ENCODE results near the gene PARG. TPM values are rescaled to one million over a fixed set of nuclear protein-coding genes. Genes with fewer than 3 reads are reported as not detected.
A peak's percentile ranks its signal among the peaks of the same experiment; 100 is the strongest.

PARG gene
- total RNA-seq, 1 donor from 2014 or later = 25.1 TPM

- Histone ChIP-seq H3K9me3 (replicated peaks) (no peaks in the 10 kb centered on the region), H3K27ac (replicated peaks) (no peak overlapping the region), H3K4me3 (no peak overlapping the region), H3K4me1 (no peaks in the 10 kb centered on the region), H3K27me3 (ENCODE audit: low read depth) (no peaks in the 10 kb centered on the region), H3K36me3 (peaks cover 52% of the 10 kb centered on the region)
- no peak for TF ChIP-seq CTCF (IDR thresholded peaks at IDR 0.05; ENCODE audit: borderline replicate concordance)
- no peak for DNase-seq
- intact Hi-C loops (cut with micrococcal nuclease) = no loop called here
These were observed 108.7 kb downstream of the PARG start for GRCh38 chr10:49833168-49833567.

GRCh38 chr10:49831352-49832035, 110.3 kb downstream of the PARG start:
- Histone ChIP-seq H3K27ac (replicated peaks) (peak overlapping the region; percentile 54), H3K36me3 (peaks cover 53% of the 10 kb centered on the region), H3K4me1 (no peaks in the 10 kb centered on the region), H3K27me3 (ENCODE audit: low read depth) (no peaks in the 10 kb centered on the region), H3K4me3 (no peak overlapping the region), H3K9me3 (replicated peaks) (no peaks in the 10 kb centered on the region)
- DNase-seq = no peak
- no peak for TF ChIP-seq CTCF (IDR thresholded peaks at IDR 0.05; ENCODE audit: borderline replicate concordance)
- intact Hi-C loops (cut with micrococcal nuclease) = no loop called here

GRCh38 chr10:49830846-49831245, 111.0 kb downstream of the PARG start:
- Histone ChIP-seq H3K4me3 (no peak overlapping the region), H3K36me3 (peaks cover 56% of the 10 kb centered on the region), H3K27me3 (ENCODE audit: low read depth) (no peaks in the 10 kb centered on the region), H3K9me3 (replicated peaks) (no peaks in the 10 kb centered on the region), H3K4me1 (no peaks in the 10 kb centered on the region), H3K27ac (replicated peaks) (peak overlapping the region; percentile 39)
- TF ChIP-seq CTCF (IDR thresholded peaks at IDR 0.05; ENCODE audit: borderline replicate concordance) = no peak
- no peak for DNase-seq
- intact Hi-C loops (cut with micrococcal nuclease) = no loop called here

GRCh38 chr10:49830016-49830415, 111.8 kb downstream of the PARG start:
- H3K36me3 ChIP-seq = peaks cover 60% of the 10 kb centered on the region
- H3K27me3 ChIP-seq (ENCODE audit: low read depth) = no peaks in the 10 kb centered on the region
- no peak for TF ChIP-seq CTCF (IDR thresholded peaks at IDR 0.05; ENCODE audit: borderline replicate concordance)
- no peak overlapping the region for H3K27ac ChIP-seq (replicated peaks)
- no peaks in the 10 kb centered on the region for H3K9me3 ChIP-seq (replicated peaks)
- no peak for DNase-seq
- H3K4me1 ChIP-seq = no peaks in the 10 kb centered on the region
- H3K4me3 ChIP-seq = no peak overlapping the region
- intact Hi-C loops (cut with micrococcal nuclease) = no loop called here

GRCh38 chr10:49827297-49827696, 114.5 kb downstream of the PARG start:
- no peak for TF ChIP-seq CTCF (IDR thresholded peaks at IDR 0.05; ENCODE audit: borderline replicate concordance)
- H3K36me3 ChIP-seq = peaks cover 55% of the 10 kb centered on the region
- H3K4me1 ChIP-seq = no peaks in the 10 kb centered on the region
- H3K27ac ChIP-seq (replicated peaks) = no peak overlapping the region
- H3K27me3 ChIP-seq (ENCODE audit: low read depth) = no peaks in the 10 kb centered on the region
- DNase-seq = no peak
- no peak overlapping the region for H3K4me3 ChIP-seq
- intact Hi-C loops (cut with micrococcal nuclease) = no loop called here
- H3K9me3 ChIP-seq (replicated peaks) = no peaks in the 10 kb centered on the region
